ENCODE data around the gene HAUS2. TPM values are rescaled to one million over a fixed set of nuclear protein-coding genes. Genes with fewer than 3 reads are reported as not detected.

The HAUS2 gene
- total RNA-seq, 1 donor from 2014 or later, result 23.2 TPM

- Mint-ChIP-seq H3K4me1 (ENCODE audit: unreplicated experiment) (peaks cover 18% of the 10 kb centered on the region), H3K27ac (peak overlapping the region; percentile 59)
Measured at GRCh38 chr15:42507514-42507913, 41.1 kb upstream of the HAUS2 start.

GRCh38 chr15:42508263-42508690 lies 40.4 kb upstream of the HAUS2 start:
- Mint-ChIP-seq H3K27ac (peak overlapping the region; percentile 59), H3K4me1 (ENCODE audit: unreplicated experiment) (peaks cover 18% of the 10 kb centered on the region), H3K9me3 (no peaks in the 10 kb centered on the region), H3K4me3 (no peak overlapping the region), H3K36me3 (peaks cover 7% of the 10 kb centered on the region), H3K27me3 (no peaks in the 10 kb centered on the region)
- no peak for TF ChIP-seq CTCF (conservative IDR thresholded peaks at IDR 0.05)
- no peak for DNase-seq (ENCODE audit: extremely low spot score, unreplicated experiment)

More at GRCh38 chr15:42507514-42507913, 41.1 kb upstream of the HAUS2 start:
- Mint-ChIP-seq H3K27me3 (no peaks in the 10 kb centered on the region), H3K36me3 (no peaks in the 10 kb centered on the region), H3K4me3 (no peak overlapping the region), H3K9me3 (no peaks in the 10 kb centered on the region)
- TF ChIP-seq CTCF (conservative IDR thresholded peaks at IDR 0.05), result no peak
- no peak for DNase-seq (ENCODE audit: extremely low spot score, unreplicated experiment)

GRCh38 chr15:42510258-42511006 lies 38.2 kb upstream of the HAUS2 start:
- no peak for TF ChIP-seq CTCF (conservative IDR thresholded peaks at IDR 0.05)
- Mint-ChIP-seq H3K27me3 (no peaks in the 10 kb centered on the region), H3K36me3 (peaks cover 18% of the 10 kb centered on the region), H3K4me3 (no peak overlapping the region), H3K27ac (no peak overlapping the region), H3K9me3 (no peaks in the 10 kb centered on the region), H3K4me1 (ENCODE audit: unreplicated experiment) (peaks cover 18% of the 10 kb centered on the region)
- no peak for DNase-seq (ENCODE audit: extremely low spot score, unreplicated experiment)

GRCh38 chr15:42511007-42511391 lies 37.6 kb upstream of the HAUS2 start:
- DNase-seq (ENCODE audit: extremely low spot score, unreplicated experiment), result no peak

GRCh38 chr15:42523331-42523730 lies 25.3 kb upstream of the HAUS2 start:
- Mint-ChIP-seq H3K9me3 (no peaks in the 10 kb centered on the region), H3K4me1 (ENCODE audit: unreplicated experiment) (no peaks in the 10 kb centered on the region), H3K27me3 (no peaks in the 10 kb centered on the region), H3K4me3 (no peak overlapping the region), H3K36me3 (peaks cover 8% of the 10 kb centered on the region), H3K27ac (no peak overlapping the region)
- TF ChIP-seq CTCF (conservative IDR thresholded peaks at IDR 0.05), result no peak
- no peak for DNase-seq (ENCODE audit: extremely low spot score, unreplicated experiment)

More at GRCh38 chr15:42511007-42511391, 37.6 kb upstream of the HAUS2 start:
- H3K27ac Mint-ChIP-seq, result no peak overlapping the region
- peaks cover 18% of the 10 kb centered on the region for H3K4me1 Mint-ChIP-seq (ENCODE audit: unreplicated experiment)
- H3K27me3 Mint-ChIP-seq, result no peaks in the 10 kb centered on the region
- peaks cover 23% of the 10 kb centered on the region for H3K36me3 Mint-ChIP-seq
- H3K9me3 Mint-ChIP-seq, result no peaks in the 10 kb centered on the region
- H3K4me3 Mint-ChIP-seq, result no peak overlapping the region
- TF ChIP-seq CTCF (conservative IDR thresholded peaks at IDR 0.05), result no peak
